Measurements from ENCODE around the gene METTL23.

DNA sequence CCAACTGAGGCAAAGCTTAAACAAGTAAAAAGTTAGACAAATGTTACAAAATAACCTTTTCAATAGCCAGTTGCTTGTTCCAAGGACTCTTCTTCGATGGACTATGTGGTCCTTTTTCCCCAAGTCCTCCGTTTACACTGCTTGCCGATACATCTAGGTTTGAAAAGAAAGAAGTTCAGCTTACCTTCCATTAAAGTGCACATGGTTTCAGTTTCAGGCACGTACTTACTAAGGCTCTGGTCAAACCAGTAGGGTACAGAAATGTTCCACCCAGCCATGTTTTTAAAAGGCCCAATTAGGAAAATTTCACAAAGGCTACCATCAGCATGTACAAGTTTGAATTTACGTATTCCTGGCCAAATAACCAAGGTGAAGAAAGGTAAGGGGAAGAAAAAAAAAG, 8.4 kb downstream of the METTL23 start:
- TF ChIP-seq EP300 (IDR thresholded peaks at IDR 0.05) (no peak), POLR2A (IDR thresholded peaks at IDR 0.05) (no peak)
